Kidney (tissue), 14 donors: ENCODE results near the gene TAMM41. TPM values are rescaled to one million over a fixed set of nuclear protein-coding genes. Genes with fewer than 3 reads are reported as not detected.
"Not testable (repeated sequence)": the region's sequence is repeated elsewhere in the genome, so short reads cannot be mapped to it uniquely, and the experiment has no call there.

ENCODE experiments used
- DNase-seq, 5 donors: peaks; one replicate each; pipeline ENCODE4 v3.0.0-alpha.2; 2013 to 2020
- FAIRE-seq: peaks from 2 replicates; lab custom pipeline; 2012; peaks lifted over from hg19 to GRCh38; lab: Jason Lieb, UNC
- H3K27ac ChIP-seq, 2 donors: one replicate each; pipeline ENCODE4 v1.7.0; 2013; ENCODE audit warnings: low read depth in 2 of 2, low read length in 2 of 2, inconsistent platforms in 1 of 2
- H3K27me3 ChIP-seq: one replicate; pipeline ENCODE4 v1.7.1; 2013; ENCODE audit warnings: low read length, inconsistent platforms; ENCODE audit not compliant: control insufficient read depth, insufficient read depth
- H3K36me3 ChIP-seq, 3 donors: one replicate each; pipeline versions ENCODE4 v1.7.0 to v1.7.1; 2013; ENCODE audit warnings: low read length in 3 of 3, control low read depth in 1 of 3, inconsistent platforms in 1 of 3; ENCODE audit not compliant: insufficient read depth in 3 of 3, control insufficient read depth in 2 of 3
- H3K4me1 ChIP-seq, 3 donors: one replicate each; pipeline versions ENCODE4 v1.7.0 to v1.7.1; 2013; ENCODE audit warnings: low read length in 3 of 3, inconsistent platforms in 1 of 3, low read depth in 1 of 3; ENCODE audit not compliant: control insufficient read depth in 2 of 3, insufficient read depth in 2 of 3
- H3K4me3 ChIP-seq, 3 donors: one replicate each; pipeline versions ENCODE4 v1.7.0 to v1.8.1; 2013; ENCODE audit warnings: low read length in 3 of 3, control low read depth in 1 of 3, inconsistent platforms in 1 of 3
- H3K9ac ChIP-seq, 3 donors: one replicate each; pipeline versions ENCODE4 v1.7.0 to v1.7.1; 2013; ENCODE audit warnings: low read length in 3 of 3, control low read depth in 1 of 3, inconsistent platforms in 1 of 3
- H3K9me3 ChIP-seq, 3 donors: one replicate each; pipeline versions ENCODE4 v1.7.0 to v1.7.1; 2013; ENCODE audit warnings: low read length in 3 of 3, control low read depth in 1 of 3, inconsistent platforms in 1 of 3; ENCODE audit not compliant: control insufficient read depth in 2 of 3, insufficient read depth in 1 of 3
- CTCF ChIP-seq: IDR thresholded peaks from 3 replicates; pipeline ENCODE4 v1.5.1; 2012; ENCODE audit warnings: mild to moderate bottlenecking, moderate library complexity, borderline replicate concordance; ENCODE audit not compliant: insufficient read depth; ENCODE audit errors: extremely low read depth
- intact Hi-C: fragments of 100-400 bp; cut with DNase I; formaldehyde crosslinking; loops from one replicate; pipeline ENCODE4 v1.11.1; 2022
- polyA plus RNA-seq: library from polyadenylated mRNA; stranded (reverse); fragments of 350-450 nt; fragmentation: Illumina TruSeq; extraction: RNeasy Lipid Tissue Mini Kit (QIAGEN cat#74804); gene quantifications from one replicate; pipeline ENCODE4 v1.2.3, GENCODE V29; 2014; ENCODE audit warnings: low read depth, low replicate concordance; ENCODE audit not compliant: insufficient read depth
- total RNA-seq: library from RNA; stranded (reverse); fragmentation: NEBNext Ultra II Directional; extraction: Animal tissue kit (Norgen Biotek cat#: 25700); gene quantifications from one replicate; pipeline ENCODE4 v1.2.1, GENCODE V29; 2021
- donor health status: control.
- donor health status: control.
- donor health status: control.
- donor health status: control.
- donor health status: control.
- donor health status: DM: yes; HTN: yes; CAD: no.
- donor health status: Normal renal cell carcinoma (clear cell type).

Gene TAMM41
- total and polyA plus RNA-seq, 2 donors from 2014 or later, result 10.3 to 19.4 TPM

DNA sequence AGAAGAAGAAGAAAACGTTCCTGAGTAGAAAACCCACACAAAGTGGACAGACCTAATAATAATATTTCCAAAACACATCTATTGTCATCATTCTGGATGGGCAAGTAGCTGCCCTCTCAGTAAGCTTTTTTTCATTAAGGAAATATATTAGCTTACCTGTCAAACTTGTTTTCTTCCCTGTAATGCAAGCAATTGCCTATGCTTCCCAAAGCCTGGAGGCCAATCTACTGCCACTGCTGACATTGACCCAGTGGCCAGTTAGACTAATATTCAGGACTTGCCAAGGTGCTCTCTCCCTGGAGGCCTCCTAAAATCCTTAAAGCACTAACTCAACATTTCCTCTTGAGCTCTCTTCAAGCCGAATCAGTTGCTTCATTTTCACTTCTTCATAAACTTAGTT, 86.7 kb downstream of the TAMM41 start:
- no peaks in the 10 kb centered on the region for H3K9me3 ChIP-seq
- FAIRE-seq, result no peak
- DNase-seq, result no peak
- intact Hi-C loops, result no loop called here
- no peaks in the 10 kb centered on the region for H3K27me3 ChIP-seq
- no peak overlapping the region for H3K27ac ChIP-seq
- H3K36me3 ChIP-seq, result no peaks in the 10 kb centered on the region
- H3K4me1 ChIP-seq, result no peaks in the 10 kb centered on the region
- H3K4me3 ChIP-seq, result no peak overlapping the region
- TF ChIP-seq CTCF, result no peak
- H3K9ac ChIP-seq, result no peak overlapping the region

DNA sequence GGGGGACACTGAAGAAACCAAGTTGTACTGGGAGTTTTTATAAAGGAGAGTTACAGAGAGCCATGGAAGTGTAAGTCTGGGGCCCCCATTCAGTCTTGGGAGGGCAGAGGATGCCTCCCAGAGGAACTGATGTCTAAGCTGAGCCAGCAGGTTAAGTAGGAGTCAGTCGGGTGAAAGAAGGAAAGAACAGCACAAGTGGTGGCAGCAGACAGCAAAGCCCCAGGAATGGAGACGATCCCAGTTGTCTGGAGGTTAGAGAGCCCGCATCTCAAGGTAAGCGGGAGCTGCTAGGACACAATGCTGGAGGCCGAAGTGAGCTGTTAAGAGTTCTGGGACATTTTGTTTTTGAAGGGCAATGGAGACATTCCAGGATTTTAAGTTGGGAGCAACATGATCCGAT, 88.8 kb downstream of the TAMM41 start:
- DNase-seq (no peak), FAIRE-seq (no peak)
- Histone ChIP-seq H3K36me3 (no peaks in the 10 kb centered on the region), H3K9ac (no peak overlapping the region), H3K27ac (no peak overlapping the region), H3K9me3 (no peaks in the 10 kb centered on the region), H3K4me3 (no peak overlapping the region), H3K27me3 (no peaks in the 10 kb centered on the region), H3K4me1 (no peaks in the 10 kb centered on the region)
- intact Hi-C loops, result no loop called here
- no peak for TF ChIP-seq CTCF

GRCh38 chr3:11757441-11757875, 89.2 kb downstream of the TAMM41 start:
- no peak for DNase-seq
- Histone ChIP-seq H3K36me3 (no peaks in the 10 kb centered on the region), H3K27me3 (no peaks in the 10 kb centered on the region), H3K4me1 (no peaks in the 10 kb centered on the region), H3K9ac (no peak overlapping the region), H3K9me3 (no peaks in the 10 kb centered on the region), H3K27ac (no peak overlapping the region), H3K4me3 (no peak overlapping the region)
- intact Hi-C loops, result no loop called here
- no peak for TF ChIP-seq CTCF
- no peak for FAIRE-seq

- H3K9ac ChIP-seq, result no peak overlapping the region
- no peaks in the 10 kb centered on the region for H3K36me3 ChIP-seq
- H3K4me3 ChIP-seq, result no peak overlapping the region
- FAIRE-seq, result no peak
- intact Hi-C loops, result no loop called here
- H3K9me3 ChIP-seq, result no peaks in the 10 kb centered on the region
- H3K27ac ChIP-seq, result no peak overlapping the region
- no peaks in the 10 kb centered on the region for H3K4me1 ChIP-seq
- no peak for DNase-seq
- TF ChIP-seq CTCF, result no peak
- no peaks in the 10 kb centered on the region for H3K27me3 ChIP-seq
These were observed 91.4 kb downstream of the TAMM41 start for GRCh38 chr3:11755276-11755675.

- H3K4me3 ChIP-seq, FAIRE-seq, DNase-seq, H3K4me1 ChIP-seq, H3K9me3 ChIP-seq, H3K27me3 ChIP-seq, intact Hi-C loops, H3K9ac ChIP-seq, H3K36me3 ChIP-seq, H3K27ac ChIP-seq: not testable (repeated sequence)
These were observed 94.4 kb downstream of the TAMM41 start for GRCh38 chr3:11752254-11752653.

DNA sequence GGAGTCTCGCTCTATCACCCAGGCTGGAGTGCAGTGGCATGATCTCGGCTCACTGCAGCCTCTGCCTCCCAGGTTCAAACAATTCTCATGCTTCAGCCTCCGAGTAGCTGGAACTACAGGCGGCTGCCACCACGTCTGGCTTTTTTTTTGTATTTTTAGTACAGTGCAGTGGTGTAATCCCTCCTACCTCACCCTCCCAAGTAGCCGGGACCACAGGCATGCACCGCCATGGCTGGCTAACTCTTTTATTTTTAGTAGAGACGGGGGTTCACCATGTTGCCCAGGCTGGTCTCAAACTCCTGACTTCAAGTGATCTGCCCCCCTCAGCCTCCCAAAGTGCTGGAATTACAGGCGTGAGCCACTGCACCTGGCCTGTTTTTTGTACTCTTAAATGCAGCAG, 98.4 kb downstream of the TAMM41 start:
- H3K4me3 ChIP-seq, H3K36me3 ChIP-seq, H3K4me1 ChIP-seq, FAIRE-seq, intact Hi-C loops, H3K27me3 ChIP-seq, H3K9me3 ChIP-seq, H3K27ac ChIP-seq, DNase-seq, H3K9ac ChIP-seq: not testable (repeated sequence)
